GM18907 (cell line): Measurements from ENCODE around the gene RPL39L.

Experiments used
- ATAC-seq: cut with Tn5 transposase; IDR thresholded peaks from one replicate; pipeline ENCODE4 v1.9.1; 2021; ENCODE audit warnings: mild to moderate bottlenecking, moderate library complexity; ENCODE audit not compliant: unreplicated experiment

The RPL39L gene

DNA sequence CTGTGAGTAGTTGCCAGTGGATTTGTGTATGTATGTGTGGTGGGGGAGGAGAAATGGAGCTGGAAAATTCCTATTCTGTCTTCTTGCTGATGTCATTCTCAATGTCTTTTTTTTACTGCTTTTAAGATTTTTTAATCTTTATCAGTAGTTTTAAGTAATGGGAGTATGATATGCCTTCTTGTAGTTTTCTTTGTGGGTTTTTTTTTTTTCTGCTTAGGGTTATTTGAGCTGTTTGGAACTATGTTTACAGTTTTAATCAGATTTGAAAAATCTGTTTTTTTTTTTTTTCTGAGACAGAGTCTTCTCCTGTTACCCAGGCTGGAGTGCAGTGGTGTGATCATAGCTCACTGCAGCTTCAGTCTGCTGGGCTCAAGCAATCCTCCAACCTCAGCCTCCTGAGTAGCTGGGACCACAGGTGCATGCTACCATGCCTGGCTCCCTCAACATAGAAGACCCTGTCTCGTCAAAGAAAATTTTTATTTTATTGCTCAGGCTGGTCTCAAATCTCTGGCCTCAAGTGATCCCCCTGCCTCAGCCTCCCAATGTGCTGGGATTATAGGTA is 37.1 kb downstream of the RPL39L start:
- no peak for ATAC-seq

GRCh38 chr3:187101184-187102072 is 37.9 kb downstream of the RPL39L start:
- ATAC-seq, result peak; percentile 63

DNA sequence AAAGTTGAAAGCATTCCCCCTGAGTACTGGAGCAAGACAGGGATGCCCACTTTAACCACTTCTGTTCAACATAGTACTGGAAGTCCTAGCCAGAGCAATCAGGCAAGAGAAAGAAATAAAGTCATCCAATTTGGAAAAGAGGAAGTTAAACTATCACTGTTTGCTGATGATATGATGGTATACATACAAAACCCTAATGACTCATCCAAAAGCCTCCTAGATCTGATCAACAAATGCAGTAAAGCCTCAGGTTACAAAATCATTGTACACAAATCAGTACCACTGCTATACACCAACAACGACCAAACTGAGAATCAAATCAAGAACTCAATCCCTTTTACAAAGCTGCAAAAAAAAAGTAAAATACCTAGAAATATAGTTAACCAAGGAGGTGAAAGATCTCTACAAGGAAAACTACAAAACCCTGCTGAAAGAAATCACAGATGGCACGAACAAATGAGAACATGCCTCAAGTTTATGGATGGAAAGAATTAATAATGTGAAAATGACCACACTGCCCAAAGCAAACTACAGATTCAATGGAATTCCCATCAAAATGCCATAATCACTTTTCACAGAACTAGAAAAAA is 40.3 kb downstream of the RPL39L start:
- ATAC-seq, result no peak

DNA sequence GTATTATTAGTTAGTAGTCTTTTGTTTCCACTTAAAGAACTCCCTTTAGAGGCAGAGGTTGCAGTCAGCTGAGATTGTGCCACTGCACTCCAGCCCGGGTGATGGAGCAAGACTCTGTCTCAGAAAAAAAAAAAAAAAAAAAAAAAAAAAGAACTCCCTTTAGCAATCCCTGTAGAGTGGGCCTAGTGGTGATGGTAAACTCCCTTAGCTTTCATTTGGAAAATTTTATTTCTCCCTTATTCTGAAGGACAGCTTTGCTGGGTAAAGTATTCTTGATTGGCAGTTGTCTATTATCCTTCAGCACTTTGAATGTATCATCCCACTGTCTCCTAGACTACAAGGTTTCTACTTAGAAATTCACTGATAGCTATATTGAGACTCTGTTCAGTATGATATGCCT is 46.0 kb downstream of the RPL39L start:
- no peak for ATAC-seq

DNA sequence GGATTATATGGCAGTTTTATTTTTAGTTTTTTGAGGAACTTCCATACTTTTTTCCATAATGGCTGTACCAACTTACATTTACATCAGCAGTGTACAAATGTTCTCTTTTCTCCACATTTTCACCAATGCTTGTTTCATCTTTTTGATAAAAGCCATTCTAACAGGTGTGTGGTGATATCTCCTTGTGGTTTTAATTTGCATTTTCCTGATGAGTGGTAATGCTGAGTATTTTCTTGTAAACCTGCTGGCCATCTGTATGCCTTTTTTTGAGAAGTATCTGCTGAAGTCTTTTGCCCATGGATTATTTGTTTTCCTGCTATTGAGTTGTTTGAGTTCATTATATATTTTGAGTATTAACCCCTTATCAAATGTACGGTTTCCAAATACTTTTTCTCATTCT is 50.6 kb downstream of the RPL39L start:
- ATAC-seq, result no peak

DNA sequence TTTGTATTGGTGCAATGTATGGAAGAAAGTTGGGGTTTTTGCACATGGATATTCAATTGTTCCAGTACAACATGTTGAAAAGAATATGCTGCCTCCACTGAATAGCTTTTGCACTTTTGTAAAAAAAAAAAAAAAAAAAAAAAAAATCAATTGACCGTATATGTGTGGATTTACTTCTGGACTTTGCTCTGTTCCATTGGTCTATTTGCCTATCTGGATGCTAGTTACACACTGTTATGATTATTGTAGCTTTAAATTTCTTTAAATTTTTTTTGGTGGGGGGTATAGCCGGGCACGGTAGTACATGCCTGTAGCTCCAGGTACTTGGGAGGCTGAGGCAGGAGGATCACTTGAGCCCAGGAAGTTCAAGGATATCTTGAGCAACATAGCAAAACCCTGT is 52.5 kb downstream of the RPL39L start:
- no peak for ATAC-seq

GRCh38 chr3:187085933-187086332 is 53.4 kb downstream of the RPL39L start:
- no peak for ATAC-seq

DNA sequence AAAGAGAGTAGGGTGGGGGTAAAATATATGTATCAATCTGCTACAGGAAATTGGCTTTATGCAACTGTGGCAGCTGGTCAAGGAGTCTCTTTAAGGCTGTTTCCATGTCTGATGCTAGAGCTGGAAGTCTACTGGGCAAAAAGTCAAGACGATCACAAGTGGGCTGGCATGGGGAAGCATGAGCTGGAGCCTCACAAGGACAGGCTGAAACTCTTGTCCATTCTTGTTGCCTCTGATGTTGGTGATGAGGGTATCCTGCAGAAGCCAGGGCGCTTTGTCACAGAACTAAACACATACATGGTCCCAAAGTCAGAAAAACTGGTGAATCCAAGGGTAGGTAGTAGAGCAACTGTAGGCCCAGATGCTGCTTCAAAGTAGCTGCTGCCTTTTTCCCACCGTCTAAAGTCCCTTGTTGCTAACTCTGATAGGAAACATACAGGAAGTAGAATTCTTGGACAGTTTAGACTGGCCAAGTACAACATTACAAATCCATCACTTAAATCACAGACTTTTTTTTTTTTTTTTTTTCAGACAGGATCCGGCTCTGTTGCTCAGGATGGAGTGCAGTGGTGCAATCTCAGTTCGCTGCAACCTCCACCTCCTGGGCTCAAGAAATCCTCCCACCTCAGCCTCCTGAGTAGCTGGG is 54.2 kb downstream of the RPL39L start:
- ATAC-seq, result no peak

- ATAC-seq, result no peak
Measured at GRCh38 chr3:187084580-187084979, 54.7 kb downstream of the RPL39L start.

- ATAC-seq, result no peak
Measured at GRCh38 chr3:187084126-187084525, 55.2 kb downstream of the RPL39L start.

DNA sequence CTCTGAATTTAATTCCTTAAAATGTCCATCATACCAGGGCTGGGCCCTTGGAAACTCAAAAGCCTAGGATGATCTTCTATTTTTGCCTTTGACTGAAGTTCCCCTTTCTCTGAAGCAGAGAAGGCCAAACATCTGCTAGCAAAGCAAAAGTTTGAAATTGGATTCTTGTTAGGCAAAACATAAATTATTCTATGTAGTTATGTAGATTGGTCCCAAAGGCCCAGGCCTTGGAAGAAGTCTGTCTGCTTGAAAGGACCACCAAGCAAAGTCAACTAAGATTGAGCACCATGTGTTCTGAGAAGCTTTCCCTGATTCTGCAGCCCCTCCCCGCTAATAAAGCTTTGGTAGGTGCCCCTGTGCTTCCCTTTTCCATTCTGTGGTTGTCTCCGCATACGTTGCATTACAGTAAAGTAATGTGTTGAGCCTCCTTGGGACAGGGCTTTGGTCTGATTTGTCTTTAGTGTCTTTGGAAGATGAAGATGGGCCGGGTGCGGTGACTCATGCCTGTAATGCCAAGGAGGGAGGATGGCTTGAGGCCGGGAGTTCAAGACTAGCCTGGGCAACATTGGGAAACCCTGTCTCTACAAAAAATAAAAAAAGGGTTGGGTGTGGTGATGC is 56.4 kb downstream of the RPL39L start:
- no peak for ATAC-seq

DNA sequence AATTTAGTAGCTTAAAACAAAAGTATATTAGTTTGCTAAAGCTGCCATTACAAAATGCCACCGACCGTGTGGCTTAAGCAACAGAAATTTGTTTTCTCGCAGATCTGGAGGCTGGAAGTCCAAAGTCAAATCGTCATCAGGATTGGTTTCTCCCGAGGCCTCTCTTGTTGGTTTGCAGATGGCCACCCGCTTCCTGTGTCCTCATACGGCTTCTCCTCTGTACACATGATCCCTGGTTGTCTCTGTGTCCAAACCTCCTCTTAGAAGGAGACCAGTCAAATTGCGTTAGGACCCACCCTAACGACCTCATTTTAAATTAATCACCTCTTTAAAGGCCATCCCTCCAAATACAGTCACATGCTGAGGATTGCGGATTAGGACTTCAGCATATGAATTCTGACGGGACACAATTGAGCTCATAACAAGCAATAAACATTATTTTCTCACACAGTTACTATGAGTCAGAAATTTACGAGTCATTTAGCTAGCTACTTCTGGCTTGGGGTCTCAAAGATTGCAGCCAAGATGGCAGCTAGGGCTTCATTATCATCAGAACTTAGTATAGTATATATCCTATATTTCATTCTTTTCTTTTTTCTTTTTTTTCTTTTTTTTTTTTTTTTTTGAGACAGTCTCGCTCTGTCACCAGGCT is 58.4 kb downstream of the RPL39L start:
- ATAC-seq, result no peak

DNA sequence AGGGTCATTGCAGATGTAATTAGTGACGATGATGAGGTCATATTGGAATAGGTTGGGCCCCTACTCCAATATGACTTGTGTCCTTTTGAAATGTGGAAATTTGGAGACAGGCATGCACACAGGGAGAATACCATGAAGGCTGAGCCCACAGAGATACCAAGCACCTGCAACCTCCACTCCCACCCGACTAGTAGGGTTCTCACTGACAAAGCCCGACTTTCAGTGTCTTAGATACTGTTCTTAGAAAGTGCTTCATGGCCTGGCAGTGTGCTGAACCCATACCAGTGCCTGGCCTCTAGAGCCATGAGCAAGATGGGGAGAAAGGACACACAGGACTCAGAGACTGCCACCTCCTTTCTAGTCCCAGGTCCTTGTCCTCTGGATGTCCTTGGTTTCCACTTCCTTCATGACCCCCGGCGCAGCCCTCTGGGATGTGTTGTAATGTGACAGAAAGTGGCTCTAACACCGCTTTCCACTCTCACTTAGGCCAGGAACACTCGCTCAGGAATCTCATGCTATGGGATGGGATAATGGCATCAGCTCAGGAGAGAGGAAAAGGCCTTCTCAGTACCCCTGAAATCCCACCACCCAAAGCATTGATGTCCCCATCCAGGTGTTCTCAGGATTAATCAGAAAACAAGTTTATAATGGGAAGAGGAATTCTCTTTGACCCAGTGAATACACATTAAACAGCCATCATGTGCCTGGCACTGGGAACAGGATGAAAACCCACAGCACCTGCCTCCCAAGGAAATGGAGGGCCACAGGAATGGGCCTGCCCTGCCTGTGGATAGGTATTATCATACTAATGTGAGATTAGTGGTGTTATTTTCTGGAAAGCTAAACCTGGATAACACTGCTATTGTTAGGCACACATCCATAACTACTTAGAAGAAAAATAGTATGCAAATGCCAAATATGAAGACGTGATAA is 59.9 kb downstream of the RPL39L start:
- no peak for ATAC-seq

DNA sequence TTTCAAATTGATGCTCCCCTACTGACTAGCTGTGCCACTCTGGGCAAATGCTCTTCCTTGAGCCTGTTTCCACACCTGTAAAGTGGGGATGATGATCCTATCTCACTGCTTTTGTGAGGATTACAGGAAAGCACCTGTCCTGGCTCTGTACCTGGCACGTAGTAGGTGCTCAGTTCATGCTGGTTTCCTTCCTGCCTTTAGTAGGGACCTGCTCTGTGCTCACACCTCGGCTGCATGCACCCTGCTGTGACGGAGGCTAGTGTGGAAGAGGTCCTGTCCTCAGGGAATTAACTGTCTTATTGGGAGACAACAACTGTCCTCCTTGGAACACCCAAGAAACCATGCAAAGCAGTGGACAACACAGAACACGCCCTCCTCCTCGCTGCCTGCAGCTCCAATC is 61.8 kb downstream of the RPL39L start:
- no peak for ATAC-seq

GRCh38 chr3:187077085-187077484 is 62.2 kb downstream of the RPL39L start:
- no peak for ATAC-seq

DNA sequence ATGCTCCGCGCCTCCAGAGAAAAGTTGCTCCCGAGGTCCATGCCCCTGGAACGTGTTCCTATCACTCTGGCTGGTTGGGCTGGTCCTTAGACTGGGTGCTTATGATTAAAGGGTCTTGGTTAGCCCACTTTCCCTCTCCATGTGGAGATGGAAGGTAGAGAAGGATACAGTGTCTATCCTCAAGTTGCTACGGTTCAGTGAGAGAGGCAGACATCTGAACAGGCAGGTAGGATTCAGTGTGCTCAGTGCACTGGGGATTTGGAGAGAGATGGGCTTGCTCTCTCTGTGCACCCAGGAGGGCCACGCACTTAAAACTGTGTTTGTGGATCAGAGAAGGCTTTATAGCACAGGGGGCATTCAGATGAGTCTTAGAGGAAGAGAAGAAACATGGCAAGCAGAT is 63.0 kb downstream of the RPL39L start:
- no peak for ATAC-seq

DNA sequence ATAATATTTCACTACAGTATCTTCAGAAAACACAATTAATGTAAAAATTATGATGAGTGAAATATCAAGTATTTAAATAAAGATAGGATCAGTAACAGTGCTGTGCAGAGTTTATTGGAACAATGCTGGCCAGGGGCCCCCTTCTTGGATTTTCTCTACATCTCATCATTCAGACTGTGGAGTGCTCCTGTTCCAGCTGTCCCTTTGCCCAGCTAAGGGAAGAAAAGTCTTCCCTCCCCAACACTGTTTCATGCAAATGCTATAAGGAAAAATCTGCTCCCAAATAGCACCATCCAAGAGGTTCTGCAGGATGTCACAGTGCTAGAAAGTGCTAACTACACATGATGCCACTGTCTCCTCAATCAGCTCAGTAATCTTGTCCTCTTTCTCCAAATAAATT is 64.5 kb downstream of the RPL39L start:
- ATAC-seq, result no peak

- no peak for ATAC-seq
Measured at GRCh38 chr3:187073581-187074098, 65.7 kb downstream of the RPL39L start.

- ATAC-seq, result no peak
Measured at GRCh38 chr3:187072511-187072910, 66.8 kb downstream of the RPL39L start.
